Brain microvascular endothelial cell (primary cell): Measurements from ENCODE around the gene ERBB4.

Source experiments
- DNase-seq: peaks from one replicate; pipeline ENCODE4 v3.0.0-alpha.2; 2020
- H3K27ac ChIP-seq: fragments of 250-450 bp; sonication (Bioruptor Pico); 2 replicates; pipeline ENCODE4 v1.5.1; 2020; ENCODE audit warnings: mild to moderate bottlenecking, moderate library complexity
- H3K27me3 ChIP-seq: fragments of 250-450 bp; sonication (Bioruptor Pico); replicated peaks from 2 replicates; pipeline ENCODE4 v1.5.1; 2020; ENCODE audit warnings: mild to moderate bottlenecking
- H3K36me3 ChIP-seq: fragments of 250-450 bp; sonication (Bioruptor Pico); replicated peaks from 2 replicates; pipeline ENCODE4 v1.5.1; 2020; ENCODE audit warnings: mild to moderate bottlenecking
- H3K4me3 ChIP-seq: 2 replicates; pipeline ENCODE4 v1.5.1; 2011; ENCODE audit warnings: low read depth, mild to moderate bottlenecking, control low read depth, low read length, moderate library complexity
- CTCF ChIP-seq: IDR thresholded peaks from 2 replicates; pipeline ENCODE4 v1.5.1; 2011; ENCODE audit warnings: low read depth, mild to moderate bottlenecking, moderate library complexity, low read length, control low read depth, inconsistent platforms; ENCODE audit errors: missing control alignments
- in situ Hi-C: cut with HindIII; loops from 2 replicates; pipeline ENCODE4 v1.10.0; 2017; ENCODE audit warnings: low sequenced_read_pairs, low pct_ligation_motif_present

ERBB4 gene

GRCh38 chr2:211440107-211440506, 1098.5 kb downstream of the ERBB4 start:
- TF ChIP-seq CTCF = no peak
- in situ Hi-C loops = no loop called here
- no peak for DNase-seq

GRCh38 chr2:211439011-211439410, 1099.6 kb downstream of the ERBB4 start:
- Histone ChIP-seq H3K27me3 (no peaks in the 10 kb centered on the region), H3K4me3 (no peak overlapping the region), H3K36me3 (no peaks in the 10 kb centered on the region), H3K27ac (no peak overlapping the region)
- TF ChIP-seq CTCF = no peak
- DNase-seq = no peak
- in situ Hi-C loops = no loop called here

More at GRCh38 chr2:211440107-211440506, 1098.5 kb downstream of the ERBB4 start:
- Histone ChIP-seq H3K27ac (no peak overlapping the region), H3K36me3 (no peaks in the 10 kb centered on the region), H3K27me3 (no peaks in the 10 kb centered on the region), H3K4me3 (no peak overlapping the region)

GRCh38 chr2:211437396-211437795, 1101.2 kb downstream of the ERBB4 start:
- H3K27ac ChIP-seq = no peak overlapping the region
- TF ChIP-seq CTCF = no peak
- no peak overlapping the region for H3K4me3 ChIP-seq
- H3K27me3 ChIP-seq = no peaks in the 10 kb centered on the region
- DNase-seq = no peak
- H3K36me3 ChIP-seq = no peaks in the 10 kb centered on the region
- in situ Hi-C loops = no loop called here

GRCh38 chr2:211436182-211436581, 1102.4 kb downstream of the ERBB4 start:
- Histone ChIP-seq H3K4me3 (no peak overlapping the region), H3K36me3 (no peaks in the 10 kb centered on the region), H3K27me3 (no peaks in the 10 kb centered on the region), H3K27ac (no peak overlapping the region)
- TF ChIP-seq CTCF = no peak
- no peak for DNase-seq
- in situ Hi-C loops = no loop called here

GRCh38 chr2:211435331-211435730, 1103.3 kb downstream of the ERBB4 start:
- no peak for DNase-seq
- no peak for TF ChIP-seq CTCF
- no peak overlapping the region for H3K27ac ChIP-seq
- no peaks in the 10 kb centered on the region for H3K27me3 ChIP-seq
- H3K4me3 ChIP-seq = no peak overlapping the region
- in situ Hi-C loops = no loop called here
- no peaks in the 10 kb centered on the region for H3K36me3 ChIP-seq

- Histone ChIP-seq H3K27me3 (no peaks in the 10 kb centered on the region), H3K4me3 (no peak overlapping the region), H3K36me3 (no peaks in the 10 kb centered on the region), H3K27ac (no peak overlapping the region)
- TF ChIP-seq CTCF = no peak
- DNase-seq = no peak
- in situ Hi-C loops = no loop called here
Observed at GRCh38 chr2:211434773-211435172, 1103.8 kb downstream of the ERBB4 start.
